Right lobe of liver (tissue), 4 donors: Measurements from ENCODE around the gene RBFOX1.

Experiments
- CTCF ChIP-seq, 4 donors: fragments of 200-600 bp in 3 of 4; fragments of 450-650 bp in 1 of 4; IDR thresholded peaks; one replicate each; pipeline versions ENCODE4 v1.5.1 to v1.8.0; 2016 to 2022; ENCODE audit warnings: antibody characterized with exemption in 4 of 4, mild to moderate bottlenecking in 2 of 4
- POLR2A ChIP-seq: fragments of 450-650 bp; IDR thresholded peaks from one replicate; pipeline ENCODE4 v1.6.1; 2017; ENCODE audit warnings: antibody characterized with exemption, mild to moderate bottlenecking
- donor health status: DM: no; HTN: no; CAD: no.
- donor health status: DM: no; HTN: no; CAD: no.
- donor health status: DM: no; HTN: yes; CAD: no.

DNA sequence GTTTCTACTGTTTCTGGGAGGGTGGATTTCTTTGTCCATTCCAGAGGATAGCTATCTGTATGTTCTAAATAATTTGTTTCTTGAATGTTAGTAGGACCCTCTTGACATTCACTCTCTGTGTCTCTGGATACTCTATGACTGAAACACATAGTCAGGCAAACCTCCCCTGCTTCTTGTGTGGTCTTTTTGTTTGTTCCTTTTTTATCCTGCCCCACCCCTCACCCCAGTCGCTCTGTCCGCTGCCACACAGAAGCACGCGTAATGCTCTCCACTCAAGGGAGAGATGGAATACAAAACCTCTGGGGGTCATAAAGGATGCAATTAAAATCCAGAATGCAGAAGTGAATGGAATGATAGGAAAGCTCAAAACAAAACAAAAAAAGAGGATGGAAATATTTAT lies 253.1 kb downstream of the RBFOX1 start:
- TF ChIP-seq CTCF (IDR thresholded peaks at IDR 0.05) (no peak), POLR2A (no peak)
